Liver (tissue), 9 donors: Measurements from ENCODE around the gene ACOT7. TPM values are rescaled to one million over a fixed set of nuclear protein-coding genes. Genes with fewer than 3 reads are reported as not detected.
"Not testable (repeated sequence)": the region's sequence is repeated elsewhere in the genome, so short reads cannot be mapped to it uniquely, and the experiment has no call there.

Experiments used
- DNase-seq: peaks from one replicate; pipeline ENCODE4 v3.0.0-alpha.2; 2017; ENCODE audit warnings: low spot score
- H3K27ac ChIP-seq, 2 donors: one replicate each; pipeline ENCODE4 v1.7.0; 2013; ENCODE audit warnings: inconsistent platforms in 2 of 2, low read length in 2 of 2, control low read depth in 1 of 2, low read depth in 1 of 2, mild to moderate bottlenecking in 1 of 2
- H3K27me3 ChIP-seq, 4 donors: one replicate each; pipeline versions ENCODE4 v1.6.1 to v1.7.0; 2013; ENCODE audit warnings: low read length in 3 of 4, inconsistent platforms in 1 of 4, mild to moderate bottlenecking in 1 of 4, moderate library complexity in 1 of 4; ENCODE audit not compliant: control insufficient read depth in 4 of 4, insufficient read depth in 4 of 4
- H3K36me3 ChIP-seq, 4 donors: one replicate each; pipeline versions ENCODE4 v1.6.1 to v1.7.0; 2013; ENCODE audit warnings: low read length in 3 of 4, mild to moderate bottlenecking in 3 of 4, low read depth in 1 of 4, moderate library complexity in 1 of 4; ENCODE audit not compliant: control insufficient read depth in 4 of 4, insufficient read depth in 3 of 4
- H3K4me1 ChIP-seq, 4 donors: one replicate each; pipeline versions ENCODE4 v1.6.1 to v1.7.0; 2013; ENCODE audit warnings: low read length in 3 of 4, mild to moderate bottlenecking in 3 of 4, moderate library complexity in 1 of 4; ENCODE audit not compliant: control insufficient read depth in 4 of 4, insufficient read depth in 4 of 4
- H3K4me3 ChIP-seq, 3 donors: one replicate each; pipeline versions ENCODE4 v1.6.1 to v1.7.0; 2013; ENCODE audit warnings: low read length in 3 of 3, control low read depth in 1 of 3, low read depth in 1 of 3, mild to moderate bottlenecking in 1 of 3
- H3K9ac ChIP-seq, 2 donors: one replicate each; pipeline ENCODE4 v1.7.0; 2013; ENCODE audit warnings: low read length in 2 of 2, mild to moderate bottlenecking in 2 of 2, moderate library complexity in 2 of 2, control low read depth in 1 of 2, low read depth in 1 of 2
- H3K9me3 ChIP-seq, 4 donors: one replicate each; pipeline versions ENCODE4 v1.6.1 to v1.7.0; 2013; ENCODE audit warnings: low read length in 3 of 4; ENCODE audit not compliant: control insufficient read depth in 4 of 4
- CTCF ChIP-seq: fragments of 150-350 bp; IDR thresholded peaks from 2 replicates; pipeline ENCODE4 v1.5.1; 2017; ENCODE audit warnings: improper control_type of control experiment, low read depth, low read length; ENCODE audit not compliant: missing input control
- EGR1 ChIP-seq, 2 donors: IDR thresholded peaks; 2 replicates each; pipeline ENCODE4 v1.6.1; 2016 to 2018; ENCODE audit warnings: antibody characterized with exemption in 2 of 2, low read depth in 2 of 2
- FOXA1 ChIP-seq: IDR thresholded peaks from 2 replicates; pipeline ENCODE4 v1.6.1; 2016; ENCODE audit warnings: antibody characterized with exemption
- FOXA2 ChIP-seq: IDR thresholded peaks from 2 replicates; pipeline ENCODE4 v1.6.1; 2016; ENCODE audit warnings: antibody characterized with exemption
- GABPA ChIP-seq, 2 donors: IDR thresholded peaks in 1 of 2; conservative IDR thresholded peaks in 1 of 2; 2 replicates each; pipeline ENCODE4 v1.6.1; 2016; ENCODE audit warnings: antibody characterized with exemption in 2 of 2, mild to moderate bottlenecking in 1 of 2, moderate library complexity in 1 of 2
- HNF4A ChIP-seq, 2 donors: conservative IDR thresholded peaks; 2 replicates each; pipeline ENCODE4 v1.6.1; 2016; ENCODE audit warnings: antibody characterized with exemption in 2 of 2, mild to moderate bottlenecking in 2 of 2
- HNF4G ChIP-seq: IDR thresholded peaks from 2 replicates; pipeline ENCODE4 v1.6.1; 2016; ENCODE audit warnings: antibody characterized with exemption
- JUND ChIP-seq, 2 donors: IDR thresholded peaks; 2 replicates each; pipeline ENCODE4 v1.6.1; 2016; ENCODE audit warnings: antibody characterized with exemption in 2 of 2
- NR2F2 ChIP-seq: IDR thresholded peaks from 2 replicates; pipeline ENCODE4 v1.6.1; 2016; ENCODE audit warnings: antibody characterized with exemption
- RAD21 ChIP-seq, 2 donors: IDR thresholded peaks; 2 replicates each; pipeline ENCODE4 v1.6.1; 2016; ENCODE audit warnings: antibody characterized with exemption in 2 of 2, mild to moderate bottlenecking in 2 of 2
- REST ChIP-seq: IDR thresholded peaks from 2 replicates; pipeline ENCODE4 v1.6.1; 2016; ENCODE audit warnings: antibody characterized with exemption, mild to moderate bottlenecking
- RXRA ChIP-seq, 2 donors: IDR thresholded peaks; 2 replicates each; pipeline ENCODE4 v1.6.1; 2017 to 2018; ENCODE audit warnings: antibody characterized with exemption in 2 of 2, mild to moderate bottlenecking in 1 of 2
- SP1 ChIP-seq: IDR thresholded peaks from 2 replicates; pipeline ENCODE4 v1.6.1; 2018; ENCODE audit warnings: antibody characterized with exemption, mild to moderate bottlenecking
- TAF1 ChIP-seq: conservative IDR thresholded peaks from 2 replicates; pipeline ENCODE4 v1.6.1; 2016; ENCODE audit warnings: antibody characterized with exemption, mild to moderate bottlenecking
- YY1 ChIP-seq: IDR thresholded peaks from 2 replicates; pipeline ENCODE4 v1.6.1; 2016; ENCODE audit warnings: antibody characterized with exemption, mild to moderate bottlenecking
- WGBS: extraction: QIAGEN DNeasy Blood & Tissue Kit; methylation state at CpG from one replicate; pipeline ENCODE4 v1.1.7; 2013; 5-methylcytosine and 5-hydroxymethylcytosine counted together
- polyA plus RNA-seq, 2 donors: library from polyadenylated mRNA; stranded (reverse) in 1 of 2; unstranded in 1 of 2; fragments of 200-250 nt in 1 of 2; fragments of >200 nt in 1 of 2; fragmentation: Nextera tagmentation in 1 of 2; extraction: Ambion mirVana in 1 of 2; gene quantifications; one replicate each; pipeline versions ENCODE4 v1.2.1 to v1.2.3, GENCODE V29; 2013 to 2015
- total RNA-seq, 2 donors: library from RNA; depleted of rRNA; stranded (reverse); fragments of >200 nt; gene quantifications; one replicate each; pipeline ENCODE4 v1.2.3, GENCODE V29; 2014
- TF ChIP-seq, protein P1 (sequence below): IDR thresholded peaks from 2 replicates; pipeline ENCODE4 v1.6.1; 2016; ENCODE audit warnings: antibody characterized with exemption
- TF ChIP-seq, protein P2 (sequence below): IDR thresholded peaks from 2 replicates; pipeline ENCODE4 v1.6.1; 2016; ENCODE audit warnings: antibody characterized with exemption
- donor health status: healthy.
- donor health status: healthy.
- donor health status: healthy.
- donor health status: healthy.
- donor health status: healthy.

The ACOT7 gene
- total and polyA plus RNA-seq, 4 donors: 8.7 to 14.4 (median 10.4) TPM

- 56% methylated on average over 19 of the region's 19 CpGs for WGBS
These were observed 36.3 kb upstream of the ACOT7 start for GRCh38 chr1:6429660-6430411.

GRCh38 chr1:6428453-6428852 is 34.9 kb upstream of the ACOT7 start:
- peaks cover 0 to 15% (median 4%) of the 10 kb centered on the region in 4 donors for H3K4me1 ChIP-seq
- not testable (repeated sequence) for H3K4me3 ChIP-seq, H3K36me3 ChIP-seq, H3K27ac ChIP-seq, DNase-seq, H3K9me3 ChIP-seq, H3K27me3 ChIP-seq, H3K9ac ChIP-seq
- WGBS: 82% methylated on average over 6 of the region's 6 CpGs

More at GRCh38 chr1:6429660-6430411, 36.3 kb upstream of the ACOT7 start:
- H3K9me3 ChIP-seq, H3K4me3 ChIP-seq, H3K36me3 ChIP-seq, H3K4me1 ChIP-seq, H3K27me3 ChIP-seq, H3K27ac ChIP-seq, H3K9ac ChIP-seq: not testable (repeated sequence)
- peak; percentile 59 for DNase-seq

GRCh38 chr1:6427441-6428390 is 34.1 kb upstream of the ACOT7 start:
- no peak overlapping the region for H3K4me3 ChIP-seq
- peaks cover 0 to 9% (median 2%) of the 10 kb centered on the region in 4 donors for H3K27me3 ChIP-seq
- H3K9ac ChIP-seq: no peak overlapping the region
- no peaks in the 10 kb centered on the region for H3K9me3 ChIP-seq
- H3K27ac ChIP-seq: no peak overlapping the region
- peak; percentile 54 for DNase-seq
- 80% methylated on average over 26 of the region's 26 CpGs for WGBS
- TF ChIP-seq HNF4G: no peak
- no peak for TF ChIP-seq EGR1 (IDR thresholded peaks at IDR 0.05; ENCODE audit: low read depth in 2 of 2)
- no peak for TF ChIP-seq FOXA1
- TF ChIP-seq SP1: no peak
- TF ChIP-seq REST: no peak
- no peak for TF ChIP-seq CTCF
- TF ChIP-seq YY1: no peak
- TF ChIP-seq GABPA (IDR thresholded peaks at IDR 0.05 in 1 of 2, conservative IDR thresholded peaks at IDR 0.05 in 1 of 2): no peak
- no peak for TF ChIP-seq FOXA2
- TF ChIP-seq HNF4A (conservative IDR thresholded peaks at IDR 0.05): no peak
- TF ChIP-seq RAD21 (IDR thresholded peaks at IDR 0.05): no peak
- TF ChIP-seq JUND (IDR thresholded peaks at IDR 0.05): no peak
- no peak for TF ChIP-seq NR2F2
- TF ChIP-seq, protein P1, sequence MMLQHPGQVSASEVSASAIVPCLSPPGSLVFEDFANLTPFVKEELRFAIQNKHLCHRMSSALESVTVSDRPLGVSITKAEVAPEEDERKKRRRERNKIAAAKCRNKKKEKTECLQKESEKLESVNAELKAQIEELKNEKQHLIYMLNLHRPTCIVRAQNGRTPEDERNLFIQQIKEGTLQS: no peak
- TF ChIP-seq RXRA (IDR thresholded peaks at IDR 0.05): no peak
- TF ChIP-seq, protein P2, sequence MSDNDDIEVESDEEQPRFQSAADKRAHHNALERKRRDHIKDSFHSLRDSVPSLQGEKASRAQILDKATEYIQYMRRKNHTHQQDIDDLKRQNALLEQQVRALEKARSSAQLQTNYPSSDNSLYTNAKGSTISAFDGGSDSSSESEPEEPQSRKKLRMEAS: no peak
- TF ChIP-seq TAF1: no peak
- H3K36me3 ChIP-seq: no peaks in the 10 kb centered on the region
- H3K4me1 ChIP-seq: peaks cover 0 to 17% (median 4%) of the 10 kb centered on the region in 4 donors
